CD4-positive, alpha-beta T cell (primary cell): ENCODE data around the gene CASZ1. TPM values are rescaled to one million over a fixed set of nuclear protein-coding genes. Genes with fewer than 3 reads are reported as not detected.

Source experiments
- ATAC-seq: fragments of 200-7000 bp; cut with Tn5 transposase; one replicate; pipeline ENCODE4 v1.10.0; 2022; ENCODE audit warnings: mild to moderate bottlenecking; ENCODE audit not compliant: poor library complexity
- CTCF ChIA-PET: fragments of 350-600 bp; sonication (Branson Sonifier 250); formaldehyde crosslinking; loops from one replicate; lab custom pipeline; 2021; ENCODE audit warnings: antibody characterized with exemption, inconsistent platforms; lab: Charles Lee
- POLR2A ChIA-PET: fragments of 350-600 bp; sonication (Branson Sonifier 250); formaldehyde crosslinking; loops from one replicate; lab custom pipeline; 2021; ENCODE audit warnings: antibody characterized with exemption, inconsistent platforms; lab: Charles Lee
- DNase-seq, 14 experiments: peaks; one replicate each; pipeline ENCODE4 v3.0.0-alpha.2; 2013 to 2020; ENCODE audit warnings: mixed read lengths in 2 of 14
- H3K27ac ChIP-seq, 2 donors: one replicate each; pipeline versions ENCODE4 v1.5.1 to v1.7.0; 2013; ENCODE audit warnings: low read length in 2 of 2, low read depth in 1 of 2, mild to moderate bottlenecking in 1 of 2
- H3K27me3 ChIP-seq, 2 experiments: 1 replicate in 1 of 2; 2 replicates in 1 of 2; pipeline versions ENCODE4 v1.6.1 to v1.7.0; 2013; ENCODE audit warnings: low read length in 2 of 2, control low read depth in 1 of 2, mild to moderate bottlenecking in 1 of 2, moderate library complexity in 1 of 2; ENCODE audit not compliant: insufficient read depth in 2 of 2, control insufficient read depth in 1 of 2
- H3K36me3 ChIP-seq: one replicate; pipeline ENCODE4 v1.6.1; 2013; ENCODE audit warnings: low read length, control low read depth; ENCODE audit not compliant: insufficient read depth
- H3K4me1 ChIP-seq: one replicate; pipeline ENCODE4 v1.6.1; 2013; ENCODE audit warnings: low read length, control low read depth; ENCODE audit not compliant: insufficient read depth
- H3K4me3 ChIP-seq: one replicate; pipeline ENCODE4 v1.5.1; 2013; ENCODE audit warnings: mild to moderate bottlenecking, low read length, moderate library complexity
- H3K9me3 ChIP-seq, 2 experiments: 1 replicate in 1 of 2; 2 replicates in 1 of 2; pipeline versions ENCODE4 v1.6.1 to v1.7.0; 2013; ENCODE audit warnings: low read length in 2 of 2, mild to moderate bottlenecking in 2 of 2, control low read depth in 1 of 2, moderate library complexity in 1 of 2; ENCODE audit not compliant: control insufficient read depth in 1 of 2, insufficient read depth in 1 of 2
- H3K27ac Mint-ChIP-seq: one replicate; pipeline ENCODE4 v1.8.0; 2020; ENCODE audit warnings: mixed read lengths
- H3K27me3 Mint-ChIP-seq: one replicate; pipeline ENCODE4 v1.8.0; 2021; ENCODE audit warnings: mixed read lengths
- H3K36me3 Mint-ChIP-seq: one replicate; pipeline ENCODE4 v1.8.0; 2021; ENCODE audit warnings: low read depth, mixed read lengths
- H3K4me1 Mint-ChIP-seq: one replicate; pipeline ENCODE4 v1.8.0; 2021; ENCODE audit warnings: low read depth, mixed read lengths
- H3K4me3 Mint-ChIP-seq: one replicate; pipeline ENCODE4 v1.8.0; 2020; ENCODE audit warnings: mild to moderate bottlenecking, mixed read lengths
- H3K9me3 Mint-ChIP-seq: one replicate; pipeline ENCODE4 v1.8.0; 2020; ENCODE audit warnings: mixed read lengths
- intact Hi-C, 2 experiments: fragments of 100-400 bp; cut with DNase I in 1 of 2; cut with micrococcal nuclease in 1 of 2; formaldehyde crosslinking; loops; one replicate each; pipeline versions ENCODE4 v1.15.1 to v1.9.0; 2023 to 2025; cut with DNase I, micrococcal nuclease
- total RNA-seq, 174 experiments: library from RNA in 2 of 174; stranded (reverse) in 2 of 174; gene quantifications; one replicate each; pipeline ENCODE4 v1.2.3 and lab custom pipeline; 2021 to 2026
- TF ChIP-seq, protein P1 (sequence below): fragments of 200-600 bp; IDR thresholded peaks from one replicate; pipeline ENCODE4 v1.8.0; 2022; ENCODE audit warnings: antibody characterized with exemption, mild to moderate bottlenecking

Gene CASZ1
- total RNA-seq, 2 experiments from 2014 or later, result 21.8 to 22.8 TPM

DNA sequence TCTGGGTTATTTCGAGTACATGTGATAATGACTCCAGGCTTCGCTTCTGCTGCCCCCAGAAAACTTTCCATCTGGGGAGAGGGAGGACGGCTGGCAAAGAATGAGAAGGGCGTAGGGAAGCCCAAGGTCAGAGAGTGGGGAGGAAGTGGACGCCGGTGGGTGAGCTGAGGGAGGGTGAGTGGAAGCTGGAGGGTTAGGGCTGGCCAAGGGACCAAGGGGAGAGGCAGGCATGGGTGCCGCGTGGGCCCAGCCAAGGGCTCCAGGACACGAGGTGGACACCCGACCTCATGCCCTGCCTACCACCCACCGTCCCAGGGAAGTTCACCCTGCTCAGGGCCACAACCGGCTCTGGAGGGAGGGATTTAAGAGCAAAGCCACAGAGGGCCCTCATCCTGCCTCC, 75.8 kb downstream of the CASZ1 start:
- no peaks in the 10 kb centered on the region for H3K36me3 ChIP-seq
- ChIA-PET POLR2A (no interaction called here), CTCF (no interaction called here)
- no peaks in the 10 kb centered on the region for H3K27me3 Mint-ChIP-seq
- H3K36me3 Mint-ChIP-seq, result no peaks in the 10 kb centered on the region
- no peaks in the 10 kb centered on the region for H3K4me1 Mint-ChIP-seq
- no peaks in the 10 kb centered on the region for H3K9me3 ChIP-seq
- no peak overlapping the region for H3K27ac Mint-ChIP-seq
- H3K4me3 Mint-ChIP-seq, result no peak overlapping the region
- no peaks in the 10 kb centered on the region for H3K27me3 ChIP-seq
- no peak overlapping the region for H3K4me3 ChIP-seq
- peaks cover 2% of the 10 kb centered on the region for H3K4me1 ChIP-seq
- H3K27ac ChIP-seq, result no peak overlapping the region
- DNase-seq (no peak), ATAC-seq (no peak)
- TF ChIP-seq, protein P1, sequence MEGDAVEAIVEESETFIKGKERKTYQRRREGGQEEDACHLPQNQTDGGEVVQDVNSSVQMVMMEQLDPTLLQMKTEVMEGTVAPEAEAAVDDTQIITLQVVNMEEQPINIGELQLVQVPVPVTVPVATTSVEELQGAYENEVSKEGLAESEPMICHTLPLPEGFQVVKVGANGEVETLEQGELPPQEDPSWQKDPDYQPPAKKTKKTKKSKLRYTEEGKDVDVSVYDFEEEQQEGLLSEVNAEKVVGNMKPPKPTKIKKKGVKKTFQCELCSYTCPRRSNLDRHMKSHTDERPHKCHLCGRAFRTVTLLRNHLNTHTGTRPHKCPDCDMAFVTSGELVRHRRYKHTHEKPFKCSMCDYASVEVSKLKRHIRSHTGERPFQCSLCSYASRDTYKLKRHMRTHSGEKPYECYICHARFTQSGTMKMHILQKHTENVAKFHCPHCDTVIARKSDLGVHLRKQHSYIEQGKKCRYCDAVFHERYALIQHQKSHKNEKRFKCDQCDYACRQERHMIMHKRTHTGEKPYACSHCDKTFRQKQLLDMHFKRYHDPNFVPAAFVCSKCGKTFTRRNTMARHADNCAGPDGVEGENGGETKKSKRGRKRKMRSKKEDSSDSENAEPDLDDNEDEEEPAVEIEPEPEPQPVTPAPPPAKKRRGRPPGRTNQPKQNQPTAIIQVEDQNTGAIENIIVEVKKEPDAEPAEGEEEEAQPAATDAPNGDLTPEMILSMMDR, result no peak
- intact Hi-C loops, result no loop called here
- H3K9me3 Mint-ChIP-seq, result no peaks in the 10 kb centered on the region

DNA sequence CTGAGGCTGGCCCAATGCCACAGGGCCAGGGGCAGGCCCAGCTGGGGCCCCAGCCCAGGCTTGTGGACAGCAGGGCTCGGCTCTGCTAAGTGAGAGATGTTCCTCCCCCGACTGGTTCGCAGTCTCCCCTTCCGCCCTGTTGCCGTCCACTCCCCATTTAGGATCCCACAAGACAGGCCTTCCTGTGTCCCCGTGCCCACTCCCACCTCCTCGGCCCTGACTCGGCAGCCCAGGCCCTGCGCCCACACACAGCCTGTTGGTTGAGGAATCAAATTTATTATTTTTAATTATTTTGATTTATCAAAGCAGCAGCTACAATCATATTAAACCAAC, 78.4 kb downstream of the CASZ1 start:
- Mint-ChIP-seq H3K27ac (no peak overlapping the region), H3K4me3 (no peak overlapping the region), H3K9me3 (no peaks in the 10 kb centered on the region), H3K36me3 (no peaks in the 10 kb centered on the region), H3K27me3 (peaks cover 4% of the 10 kb centered on the region), H3K4me1 (no peaks in the 10 kb centered on the region)
- no peak for ATAC-seq
- Histone ChIP-seq H3K36me3 (no peaks in the 10 kb centered on the region), H3K4me3 (no peak overlapping the region), H3K4me1 (peaks cover 2% of the 10 kb centered on the region), H3K27me3 (peaks cover 0 to 2% of the 10 kb centered on the region in 2 experiments), H3K9me3 (no peaks in the 10 kb centered on the region), H3K27ac (no peak overlapping the region)
- CTCF ChIA-PET, result no interaction called here
- no peak for DNase-seq
- POLR2A ChIA-PET, result no interaction called here
- TF ChIP-seq, protein P1, result no peak
- intact Hi-C loops, result no loop called here

DNA sequence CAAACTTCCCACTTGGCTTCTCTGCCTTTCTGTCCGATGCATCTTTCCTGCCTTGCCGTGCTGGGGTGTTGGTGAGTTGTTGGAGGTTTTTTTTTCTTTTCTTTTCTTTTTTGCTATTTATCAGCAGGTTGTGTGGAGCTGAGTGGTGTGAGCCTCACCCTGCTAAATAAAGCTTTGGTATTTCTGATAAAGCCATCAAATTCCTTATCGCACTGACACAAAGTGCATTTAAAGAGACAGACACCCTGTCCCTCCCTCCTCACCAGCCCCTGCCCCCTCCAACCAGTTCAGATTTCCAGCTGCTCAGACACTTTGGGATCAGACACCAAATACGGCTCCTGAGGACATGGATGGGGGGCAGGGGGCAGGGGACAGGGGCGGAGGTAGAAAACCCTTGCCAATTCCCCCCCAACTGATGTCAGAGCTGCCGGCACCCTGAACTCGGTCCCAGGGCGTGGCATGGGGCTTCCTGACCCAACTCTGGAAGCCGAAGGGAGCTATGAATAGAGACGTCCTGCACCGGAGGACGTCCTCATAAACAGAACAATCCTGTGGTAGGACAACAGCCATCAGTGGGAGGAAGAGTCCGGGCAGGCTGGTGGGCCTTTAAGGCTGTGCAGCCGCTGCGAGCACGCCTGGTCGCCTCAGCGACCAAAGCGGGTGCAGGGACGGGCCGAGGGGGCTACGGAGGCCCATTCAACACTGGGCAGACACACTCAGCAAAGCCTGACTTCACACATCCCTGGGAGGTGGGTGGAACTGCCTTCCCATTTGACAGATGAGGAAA, 79.0 kb downstream of the CASZ1 start:
- Histone ChIP-seq H3K4me3 (no peak overlapping the region), H3K4me1 (peaks cover 2% of the 10 kb centered on the region), H3K36me3 (no peaks in the 10 kb centered on the region), H3K27ac (no peak overlapping the region), H3K27me3 (peaks cover 0 to 2% of the 10 kb centered on the region in 2 experiments), H3K9me3 (no peaks in the 10 kb centered on the region)
- intact Hi-C loops, result no loop called here
- Mint-ChIP-seq H3K36me3 (no peaks in the 10 kb centered on the region), H3K4me1 (no peaks in the 10 kb centered on the region), H3K4me3 (no peak overlapping the region), H3K27ac (no peak overlapping the region), H3K27me3 (peaks cover 4% of the 10 kb centered on the region), H3K9me3 (no peaks in the 10 kb centered on the region)
- ChIA-PET POLR2A (no interaction called here), CTCF (no interaction called here)
- TF ChIP-seq, protein P1, result no peak
- ATAC-seq (no peak), DNase-seq (no peak)
